Skeletal muscle satellite cell (primary cell): ENCODE results near the gene ZNF692.
"Not testable (repeated sequence)": the region's sequence is repeated elsewhere in the genome, so short reads cannot be mapped to it uniquely, and the experiment has no call there.

Source experiments
- H3K27me3 ChIP-seq: 2 replicates; pipeline ENCODE4 v1.7.0; 2013; ENCODE audit warnings: low read length; ENCODE audit not compliant: control insufficient read depth, insufficient read depth
- H3K36me3 ChIP-seq: 2 replicates; pipeline ENCODE4 v1.7.0; 2013; ENCODE audit warnings: mild to moderate bottlenecking, control low read depth, low read length; ENCODE audit not compliant: insufficient read depth
- H3K4me1 ChIP-seq: 2 replicates; pipeline ENCODE4 v1.7.0; 2013; ENCODE audit warnings: low read length; ENCODE audit not compliant: control insufficient read depth, insufficient read depth
- H3K4me2 ChIP-seq: 2 replicates; pipeline ENCODE4 v1.7.0; 2013; ENCODE audit warnings: mild to moderate bottlenecking, low read length
- H3K4me3 ChIP-seq: 2 replicates; pipeline ENCODE4 v1.7.0; 2013; ENCODE audit warnings: low read length
- H3K9ac ChIP-seq: 2 replicates; pipeline ENCODE4 v1.7.0; 2013; ENCODE audit warnings: mild to moderate bottlenecking, low read depth, low read length, moderate library complexity
- H3K9me3 ChIP-seq: replicated peaks from 2 replicates; pipeline ENCODE4 v1.7.0; 2013; ENCODE audit warnings: mild to moderate bottlenecking, control low read depth, low read length

ZNF692 gene

DNA sequence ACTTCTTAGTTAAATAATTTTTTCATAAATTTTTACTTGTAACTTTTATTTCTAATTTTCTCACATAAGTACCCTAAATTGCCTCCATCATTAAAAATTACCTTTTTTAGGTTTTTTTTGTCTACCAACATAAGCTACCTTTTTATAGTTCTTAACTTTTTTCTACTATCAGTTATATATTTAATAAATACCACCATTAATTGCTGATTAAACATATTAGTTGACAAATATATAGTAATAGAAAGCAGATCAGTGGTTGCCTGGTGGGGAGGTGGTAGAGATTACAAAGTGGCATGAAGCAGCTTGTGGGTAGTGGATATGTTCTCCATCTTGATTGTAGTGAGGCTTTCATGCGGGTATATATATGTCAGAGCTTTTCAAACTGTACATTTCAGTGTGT is 27.0 kb downstream of the ZNF692 start:
- H3K36me3 ChIP-seq = no peaks in the 10 kb centered on the region
- H3K9me3 ChIP-seq = no peaks in the 10 kb centered on the region
- no peak overlapping the region for H3K4me3 ChIP-seq
- peaks cover 2% of the 10 kb centered on the region for H3K4me1 ChIP-seq
- peaks cover 23% of the 10 kb centered on the region for H3K27me3 ChIP-seq
- no peak overlapping the region for H3K4me2 ChIP-seq
- H3K9ac ChIP-seq = no peak overlapping the region

DNA sequence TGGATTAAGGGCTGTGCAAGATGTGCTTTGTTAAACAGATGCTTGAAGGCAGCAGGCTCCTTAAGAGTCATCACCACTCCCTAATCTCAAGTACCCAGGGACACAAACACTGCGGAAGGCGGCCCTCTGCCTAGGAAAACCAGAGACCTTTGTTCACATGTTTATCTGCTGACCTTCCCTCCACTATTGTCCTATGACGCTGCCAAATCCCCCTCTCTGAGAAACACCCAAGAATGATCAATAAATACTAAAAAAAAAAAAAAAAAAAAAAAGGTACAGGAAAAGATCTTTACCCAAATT is 28.2 kb downstream of the ZNF692 start:
- H3K9ac ChIP-seq, H3K36me3 ChIP-seq, H3K9me3 ChIP-seq, H3K4me2 ChIP-seq, H3K4me1 ChIP-seq, H3K4me3 ChIP-seq: not testable (repeated sequence)
- peaks cover 23% of the 10 kb centered on the region for H3K27me3 ChIP-seq

DNA sequence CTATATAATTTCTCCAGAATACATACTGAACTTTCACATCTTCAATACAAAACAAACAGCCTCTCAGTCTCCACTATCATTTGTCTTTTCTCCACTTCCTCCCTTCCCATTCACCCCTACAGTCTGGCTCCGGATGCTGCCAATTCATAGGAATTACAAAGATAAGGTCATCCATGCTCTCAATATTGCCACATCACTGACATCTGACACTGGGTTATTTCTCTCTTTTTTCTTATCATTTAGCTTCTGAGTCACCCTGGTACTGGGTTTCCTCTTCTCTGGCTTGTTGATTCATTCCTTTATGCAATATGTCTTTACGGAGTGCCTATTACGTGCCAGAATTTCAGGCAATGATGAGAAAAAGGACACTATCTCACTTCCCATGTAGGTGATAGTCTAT is 30.0 kb downstream of the ZNF692 start:
- peaks cover 12% of the 10 kb centered on the region for H3K27me3 ChIP-seq
- H3K4me2 ChIP-seq = no peak overlapping the region
- no peaks in the 10 kb centered on the region for H3K9me3 ChIP-seq
- no peak overlapping the region for H3K9ac ChIP-seq
- no peak overlapping the region for H3K4me3 ChIP-seq
- H3K4me1 ChIP-seq = peaks cover 19% of the 10 kb centered on the region
- peaks cover 12% of the 10 kb centered on the region for H3K36me3 ChIP-seq

DNA sequence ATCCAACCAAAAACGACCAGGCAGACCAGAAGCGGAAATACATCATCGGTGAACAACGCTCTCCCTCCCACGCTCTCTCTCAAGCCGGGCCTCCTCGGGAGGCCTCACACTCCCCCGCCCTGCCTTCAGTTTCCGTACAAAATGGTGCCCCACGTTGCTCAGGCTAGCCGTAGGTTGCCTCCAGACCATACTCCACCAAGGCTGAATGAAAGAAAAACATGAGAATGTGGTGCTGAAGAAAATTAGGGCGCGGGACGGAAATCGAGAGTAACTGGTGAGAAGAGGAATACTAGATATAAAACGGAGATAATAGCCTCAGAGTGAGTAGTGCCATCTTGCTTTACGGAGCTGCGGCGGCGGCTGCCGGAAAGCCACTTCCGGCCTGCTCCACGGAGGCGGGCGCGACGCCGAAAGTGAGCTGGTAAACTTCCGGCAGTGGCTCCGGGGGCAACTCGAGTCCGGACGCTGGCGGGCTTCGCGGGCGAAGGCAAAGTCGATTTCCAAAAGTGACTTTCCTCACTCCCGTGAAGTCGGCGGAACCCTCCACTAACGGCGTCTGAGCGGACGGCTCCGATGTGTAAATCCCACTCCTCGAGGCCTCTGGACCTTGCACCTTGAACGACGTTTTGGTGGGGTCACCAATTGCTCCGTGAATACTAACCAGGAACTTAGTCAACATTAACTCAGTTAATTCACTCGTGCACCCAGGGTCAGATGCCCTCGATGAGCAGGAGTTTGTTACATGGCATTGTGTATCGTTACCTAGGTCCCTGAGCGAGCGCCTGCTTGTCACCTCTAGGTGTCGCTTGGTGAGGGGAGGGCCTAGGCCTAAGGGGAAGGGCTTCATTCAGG is 32.8 kb downstream of the ZNF692 start, which contains the start of gene SH3BP5L:
Gene SH3BP5L, minus strand, starts transcription at position 7 of the 852 bp plus-strand sequence. CDS start 980 bp downstream, outside the sequence.
- Histone ChIP-seq H3K4me1 (peaks cover 44% of the 10 kb centered on the region), H3K9me3 (no peaks in the 10 kb centered on the region), H3K27me3 (peaks cover 2% of the 10 kb centered on the region), H3K9ac (peak within 1 kb of the TSS; percentile 89), H3K36me3 (peaks cover 25% of the 10 kb centered on the region), H3K4me2 (peak within 1 kb of the TSS; percentile 95), H3K4me3 (peak within 1 kb of the TSS; percentile 82)

DNA sequence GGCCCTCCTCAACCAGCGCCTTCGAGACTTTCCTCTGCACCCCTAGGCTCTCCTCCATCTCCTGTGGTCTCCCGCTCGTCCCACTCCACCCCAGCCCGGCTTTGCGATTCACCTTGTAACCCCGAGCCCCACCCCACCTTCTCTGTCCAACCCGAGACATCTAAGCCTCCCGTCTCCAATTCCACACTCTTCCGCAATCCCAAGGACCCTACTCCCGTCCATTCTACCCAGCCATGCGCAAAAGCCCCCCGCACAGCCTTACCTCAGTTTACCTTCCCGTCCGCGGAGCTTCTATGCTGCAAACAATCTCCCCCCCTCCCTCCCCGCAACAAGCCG is 33.3 kb downstream of the ZNF692 start:
- peaks cover 50% of the 10 kb centered on the region for H3K4me1 ChIP-seq
- peaks cover 29% of the 10 kb centered on the region for H3K36me3 ChIP-seq
- peak overlapping the region; percentile 82 for H3K4me3 ChIP-seq
- peak overlapping the region; percentile 89 for H3K9ac ChIP-seq
- peak overlapping the region; percentile 95 for H3K4me2 ChIP-seq
- no peaks in the 10 kb centered on the region for H3K27me3 ChIP-seq
- H3K9me3 ChIP-seq = no peaks in the 10 kb centered on the region

DNA sequence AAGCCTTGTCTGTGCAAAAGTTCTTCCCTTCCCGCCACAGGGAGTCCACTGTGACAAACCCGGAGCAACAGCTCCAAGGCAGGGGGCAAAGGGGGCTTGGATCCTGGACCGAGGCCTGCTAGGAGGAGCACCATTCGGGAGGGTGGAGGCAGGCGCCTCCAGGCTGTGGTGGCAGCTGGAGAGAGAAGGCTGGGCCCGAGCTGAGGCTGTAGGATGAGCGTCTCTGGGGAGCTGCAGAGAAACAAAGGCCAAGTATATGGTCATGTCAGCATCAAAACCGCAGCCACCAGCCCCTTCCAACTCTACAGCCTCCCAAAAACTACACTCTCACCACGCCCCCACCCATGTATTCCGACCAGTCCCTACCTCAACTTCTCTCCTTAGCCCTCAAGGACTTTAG is 33.7 kb downstream of the ZNF692 start:
- H3K4me1 ChIP-seq = peaks cover 54% of the 10 kb centered on the region
- peak overlapping the region; percentile 82 for H3K4me3 ChIP-seq
- H3K27me3 ChIP-seq = no peaks in the 10 kb centered on the region
- peak overlapping the region; percentile 95 for H3K4me2 ChIP-seq
- H3K9me3 ChIP-seq = no peaks in the 10 kb centered on the region
- H3K9ac ChIP-seq = peak overlapping the region; percentile 89
- peaks cover 33% of the 10 kb centered on the region for H3K36me3 ChIP-seq

DNA sequence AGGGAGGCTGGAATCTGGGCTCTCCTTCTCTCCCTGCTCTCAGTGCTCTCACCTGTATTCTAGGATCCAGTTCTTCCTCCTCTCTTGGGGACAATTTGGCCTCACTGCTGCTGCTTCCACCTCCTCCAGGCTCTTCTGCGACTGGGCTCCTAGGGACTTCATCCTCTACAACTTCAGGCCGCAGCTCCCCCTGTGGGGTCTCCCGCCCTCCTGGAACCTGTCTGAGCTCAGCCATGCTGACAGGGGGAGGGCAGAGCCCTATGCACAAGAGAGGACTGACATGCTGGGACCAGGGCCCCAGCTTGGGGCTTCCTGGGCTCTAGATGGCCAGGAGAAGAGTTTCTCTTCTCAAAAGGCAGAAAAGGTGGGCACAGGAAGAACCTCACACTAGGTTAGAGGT is 34.2 kb downstream of the ZNF692 start:
- Histone ChIP-seq H3K36me3 (peaks cover 37% of the 10 kb centered on the region), H3K9me3 (no peaks in the 10 kb centered on the region), H3K4me1 (peaks cover 56% of the 10 kb centered on the region), H3K4me2 (peak overlapping the region; percentile 95), H3K27me3 (no peaks in the 10 kb centered on the region), H3K4me3 (peak overlapping the region; percentile 82), H3K9ac (peak overlapping the region; percentile 89)

DNA sequence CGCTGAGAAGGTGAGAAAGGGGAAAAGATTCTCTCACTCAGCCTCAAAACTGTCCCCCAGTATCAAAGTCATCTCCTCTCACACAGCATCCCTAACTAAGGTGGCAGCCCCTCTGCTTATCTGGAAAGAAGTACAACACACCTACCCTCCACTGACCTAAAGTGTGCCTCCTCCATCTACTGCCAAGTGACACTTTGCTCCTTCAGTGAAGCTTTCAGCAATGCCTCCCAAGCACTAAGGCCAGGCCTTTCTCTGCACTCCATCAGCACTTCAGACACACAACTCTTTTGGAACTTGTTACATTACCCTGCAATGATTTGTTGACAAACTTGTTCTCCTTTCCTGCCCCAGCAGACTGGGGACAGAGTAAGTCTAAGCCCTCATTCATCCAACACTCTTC is 34.6 kb downstream of the ZNF692 start:
- peak overlapping the region; percentile 89 for H3K9ac ChIP-seq
- peak overlapping the region; percentile 95 for H3K4me2 ChIP-seq
- H3K36me3 ChIP-seq = peaks cover 40% of the 10 kb centered on the region
- no peaks in the 10 kb centered on the region for H3K9me3 ChIP-seq
- no peaks in the 10 kb centered on the region for H3K27me3 ChIP-seq
- peaks cover 56% of the 10 kb centered on the region for H3K4me1 ChIP-seq
- peak overlapping the region; percentile 82 for H3K4me3 ChIP-seq

DNA sequence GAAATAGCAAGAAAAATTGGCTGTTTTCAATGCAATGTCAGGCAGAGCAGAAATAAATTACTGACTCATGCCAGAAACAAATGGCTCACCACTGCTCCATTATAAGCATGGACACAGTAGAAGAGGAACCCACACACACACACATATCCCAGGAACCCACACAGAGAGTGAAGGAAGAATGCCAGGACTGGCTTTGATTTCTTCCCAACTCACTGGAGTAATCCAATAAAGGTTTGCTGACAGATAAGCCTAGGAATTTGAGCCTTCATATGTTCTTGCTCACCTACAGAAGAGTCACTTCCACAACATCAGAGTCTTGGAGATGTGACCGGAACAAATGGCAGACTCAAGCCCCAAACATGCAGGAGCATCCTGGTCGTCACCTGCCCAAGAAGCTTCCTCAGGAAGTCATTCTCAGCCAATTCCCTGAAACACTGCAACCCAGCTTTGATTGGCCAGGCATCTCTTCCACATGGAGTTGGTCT is 35.3 kb downstream of the ZNF692 start:
- Histone ChIP-seq H3K4me2 (peak overlapping the region; percentile 95), H3K4me1 (peaks cover 56% of the 10 kb centered on the region), H3K27me3 (no peaks in the 10 kb centered on the region), H3K36me3 (peaks cover 46% of the 10 kb centered on the region), H3K9me3 (no peaks in the 10 kb centered on the region), H3K9ac (peak overlapping the region; percentile 89), H3K4me3 (peak overlapping the region; percentile 82)

DNA sequence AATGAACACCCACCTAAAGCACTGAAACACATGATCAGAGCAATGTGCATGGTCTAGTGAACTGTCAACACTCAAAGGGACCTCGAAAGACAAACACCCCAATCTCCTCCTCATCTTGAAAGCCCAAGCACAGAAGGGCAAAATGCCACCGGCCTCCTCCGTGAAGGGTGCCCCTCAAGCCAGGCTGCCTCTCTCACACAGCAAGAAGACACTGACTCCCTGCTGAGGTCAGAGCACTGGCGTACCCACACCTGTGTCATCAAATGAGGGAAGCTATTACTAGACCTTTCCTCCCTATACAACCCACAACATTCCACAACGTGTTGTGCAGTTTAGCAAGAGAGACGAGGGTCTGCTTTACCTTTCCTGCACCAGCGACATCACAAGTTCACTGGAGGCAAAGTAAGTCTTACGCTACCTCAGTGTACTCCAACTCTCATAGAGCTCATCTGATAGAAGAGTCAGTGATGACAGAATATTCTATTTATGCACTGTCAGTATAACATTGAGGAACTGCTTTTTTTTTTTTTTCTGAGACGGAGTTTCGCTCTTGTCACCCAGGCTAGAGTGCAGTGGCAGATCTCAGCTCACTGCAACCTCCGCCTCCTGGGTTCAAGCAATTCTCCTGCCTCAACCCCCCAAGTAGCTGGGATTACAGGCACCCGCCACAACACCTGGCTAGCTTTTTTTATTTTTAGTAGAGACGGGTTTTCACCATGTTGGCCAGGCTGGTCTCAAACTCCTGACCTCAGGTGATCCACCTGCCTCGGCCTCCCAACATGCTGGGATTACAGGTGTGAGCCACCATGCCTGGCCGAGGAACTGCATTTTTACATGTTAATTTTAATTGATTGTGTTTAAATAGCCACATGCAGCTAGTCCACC is 36.5 kb downstream of the ZNF692 start:
- no peaks in the 10 kb centered on the region for H3K9me3 ChIP-seq

DNA sequence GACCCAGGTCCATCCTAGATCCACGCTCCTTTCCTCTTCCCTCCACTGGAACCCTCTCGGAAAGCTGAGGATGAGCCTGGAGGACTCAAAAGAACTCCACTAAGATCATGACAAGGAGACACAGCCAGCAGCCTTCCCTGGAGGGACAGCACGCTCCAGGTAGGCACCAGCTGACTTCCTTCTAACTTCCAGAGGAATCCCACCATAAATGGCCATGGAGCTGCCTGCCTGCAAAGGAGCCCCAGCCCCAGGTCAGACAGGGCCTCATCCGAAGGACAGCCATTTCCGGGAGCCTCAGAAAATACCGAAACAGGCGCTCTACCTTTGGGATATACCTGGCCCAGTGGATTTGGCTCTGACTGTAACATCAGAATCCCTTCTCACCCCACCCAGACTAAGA is 37.2 kb downstream of the ZNF692 start:
- peak overlapping the region; percentile 58 for H3K4me3 ChIP-seq
- peaks cover 52% of the 10 kb centered on the region for H3K4me1 ChIP-seq
- H3K9ac ChIP-seq = peak overlapping the region; percentile 66
- H3K9me3 ChIP-seq = no peaks in the 10 kb centered on the region
- no peaks in the 10 kb centered on the region for H3K27me3 ChIP-seq
- H3K36me3 ChIP-seq = peaks cover 59% of the 10 kb centered on the region
- H3K4me2 ChIP-seq = peak overlapping the region; percentile 69

More for the DNA sequence above, 36.5 kb downstream of the ZNF692 start:
- no peaks in the 10 kb centered on the region for H3K27me3 ChIP-seq
- peak overlapping the region; percentile 82 for H3K4me3 ChIP-seq
- peaks cover 56% of the 10 kb centered on the region for H3K4me1 ChIP-seq
- H3K4me2 ChIP-seq = peak overlapping the region; percentile 95
- H3K36me3 ChIP-seq = peaks cover 52% of the 10 kb centered on the region
- H3K9ac ChIP-seq = peak overlapping the region; percentile 66
